Duodenal mucosa (tissue), 2 donors: ENCODE data around the gene PRICKLE1.

Source experiments
- H3K27ac ChIP-seq: one replicate; pipeline ENCODE4 v1.7.0; 2013; ENCODE audit warnings: low read depth, low read length
- H3K27me3 ChIP-seq, 2 donors: one replicate each; pipeline ENCODE4 v1.7.0; 2013; ENCODE audit warnings: low read length in 2 of 2, control low read depth in 1 of 2; ENCODE audit not compliant: insufficient read depth in 2 of 2, control insufficient read depth in 1 of 2
- H3K36me3 ChIP-seq, 2 donors: one replicate each; pipeline ENCODE4 v1.7.0; 2013; ENCODE audit warnings: low read length in 2 of 2, control low read depth in 1 of 2; ENCODE audit not compliant: insufficient read depth in 2 of 2, control insufficient read depth in 1 of 2
- H3K4me1 ChIP-seq, 2 donors: one replicate each; pipeline ENCODE4 v1.7.0; 2013; ENCODE audit warnings: low read length in 2 of 2, control low read depth in 1 of 2; ENCODE audit not compliant: insufficient read depth in 2 of 2, control insufficient read depth in 1 of 2
- H3K4me3 ChIP-seq, 2 donors: one replicate each; pipeline ENCODE4 v1.7.0; 2013; ENCODE audit warnings: low read length in 2 of 2, low read depth in 1 of 2
- H3K9ac ChIP-seq, 2 donors: one replicate each; pipeline ENCODE4 v1.7.0; 2013; ENCODE audit warnings: low read length in 2 of 2, low read depth in 1 of 2
- H3K9me3 ChIP-seq, 2 donors: one replicate each; pipeline ENCODE4 v1.7.0; 2013; ENCODE audit warnings: low read length in 2 of 2, control low read depth in 1 of 2; ENCODE audit not compliant: control insufficient read depth in 1 of 2

Gene PRICKLE1

GRCh38 chr12:42469355-42470175, 120.0 kb downstream of the PRICKLE1 start:
- H3K9me3 ChIP-seq, result no peaks in the 10 kb centered on the region
- peaks cover 3% of the 10 kb centered on the region in 2 donors for H3K4me1 ChIP-seq
- no peak overlapping the region for H3K9ac ChIP-seq
- no peaks in the 10 kb centered on the region for H3K36me3 ChIP-seq
- no peak overlapping the region for H3K27ac ChIP-seq
- no peaks in the 10 kb centered on the region for H3K27me3 ChIP-seq
- H3K4me3 ChIP-seq, result peak overlapping the region; percentile 32 to 62

DNA sequence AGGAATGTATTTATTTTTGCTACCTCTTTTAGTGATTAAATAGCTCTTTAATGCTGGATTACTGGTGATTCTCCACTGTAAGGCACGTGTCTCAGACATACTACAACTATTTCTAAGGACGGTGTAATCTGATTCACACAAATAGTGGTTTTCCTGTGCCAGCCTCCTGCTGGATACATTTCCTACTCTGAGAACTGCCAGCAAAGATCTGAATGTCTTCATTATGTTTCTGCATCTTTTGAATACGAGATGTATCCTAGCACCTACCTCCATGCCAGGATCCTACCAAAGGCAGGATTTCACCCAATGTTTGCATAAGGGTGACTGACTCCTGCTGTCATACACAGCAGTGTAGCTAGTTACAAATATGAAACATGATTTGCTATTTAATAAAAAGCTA, 120.6 kb downstream of the PRICKLE1 start:
- Histone ChIP-seq H3K4me3 (peak overlapping the region; percentile 32 to 62), H3K27ac (no peak overlapping the region), H3K9me3 (no peaks in the 10 kb centered on the region), H3K27me3 (no peaks in the 10 kb centered on the region), H3K9ac (no peak overlapping the region), H3K36me3 (no peaks in the 10 kb centered on the region), H3K4me1 (peaks cover 3% of the 10 kb centered on the region in 2 donors)

GRCh38 chr12:42468341-42468821, 121.2 kb downstream of the PRICKLE1 start:
- Histone ChIP-seq H3K9ac (no peak overlapping the region), H3K27me3 (no peaks in the 10 kb centered on the region), H3K4me1 (peaks cover 3% of the 10 kb centered on the region in 2 donors), H3K4me3 (peak overlapping the region in 1 of 2 donors; percentile 4), H3K27ac (no peak overlapping the region), H3K36me3 (no peaks in the 10 kb centered on the region), H3K9me3 (no peaks in the 10 kb centered on the region)

DNA sequence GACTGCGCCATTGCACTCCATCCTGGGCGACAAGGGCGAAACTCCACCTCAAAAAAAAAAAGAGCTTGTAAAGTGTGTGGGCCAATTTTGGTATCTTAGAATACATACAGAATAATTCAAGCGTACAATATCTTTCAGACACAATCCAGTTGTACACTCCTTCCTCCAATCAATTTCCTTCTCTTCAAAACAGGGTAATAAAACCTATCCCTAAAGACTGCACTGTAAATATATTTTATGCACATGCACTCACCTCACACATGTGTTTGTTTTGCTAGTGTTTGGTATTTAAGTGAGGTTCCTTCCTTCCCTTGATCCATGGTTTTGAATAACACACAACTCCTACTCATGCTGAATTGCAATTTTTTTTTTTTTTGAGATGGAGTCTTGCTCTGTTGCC, 125.9 kb downstream of the PRICKLE1 start:
- Histone ChIP-seq H3K9me3 (no peaks in the 10 kb centered on the region), H3K9ac (no peak overlapping the region), H3K4me3 (no peak overlapping the region), H3K27ac (no peak overlapping the region), H3K36me3 (peaks cover 0 to 11% of the 10 kb centered on the region in 2 donors), H3K27me3 (no peaks in the 10 kb centered on the region), H3K4me1 (no peaks in the 10 kb centered on the region)

GRCh38 chr12:42462486-42462885, 127.1 kb downstream of the PRICKLE1 start:
- peaks cover 0 to 11% of the 10 kb centered on the region in 2 donors for H3K36me3 ChIP-seq
- H3K27ac ChIP-seq, result no peak overlapping the region

GRCh38 chr12:42459336-42459847, 130.2 kb downstream of the PRICKLE1 start:
- Histone ChIP-seq H3K9me3 (no peaks in the 10 kb centered on the region), H3K9ac (no peak overlapping the region), H3K27me3 (no peaks in the 10 kb centered on the region), H3K27ac (no peak overlapping the region), H3K36me3 (peaks cover 0 to 11% of the 10 kb centered on the region in 2 donors), H3K4me3 (no peak overlapping the region), H3K4me1 (no peaks in the 10 kb centered on the region)

More at GRCh38 chr12:42462486-42462885, 127.1 kb downstream of the PRICKLE1 start:
- no peaks in the 10 kb centered on the region for H3K4me1 ChIP-seq
- H3K9ac ChIP-seq, result no peak overlapping the region
- H3K9me3 ChIP-seq, result no peaks in the 10 kb centered on the region
- no peak overlapping the region for H3K4me3 ChIP-seq
- H3K27me3 ChIP-seq, result no peaks in the 10 kb centered on the region

DNA sequence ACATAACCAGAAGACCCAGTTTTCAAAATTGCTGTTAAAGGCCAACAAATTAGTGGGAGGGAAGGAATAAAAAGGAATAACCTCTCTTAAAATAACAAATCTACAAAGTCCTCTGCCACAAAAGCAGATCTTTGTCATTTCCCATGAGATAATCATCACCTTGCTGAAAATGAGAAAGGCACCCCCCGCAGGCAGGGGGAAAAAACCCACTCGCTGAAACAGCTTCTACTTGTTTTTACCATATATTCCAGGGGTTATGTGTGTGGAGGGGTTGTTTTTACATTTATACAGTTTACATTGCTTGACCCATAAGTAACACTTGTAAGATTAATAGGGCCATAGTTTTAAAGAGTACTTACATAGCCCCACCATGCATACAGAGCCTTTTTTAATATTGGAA, 131.0 kb downstream of the PRICKLE1 start:
- Histone ChIP-seq H3K27ac (no peak overlapping the region), H3K4me3 (no peak overlapping the region), H3K9me3 (no peaks in the 10 kb centered on the region), H3K36me3 (peaks cover 0 to 11% of the 10 kb centered on the region in 2 donors), H3K4me1 (peaks cover 0 to 4% of the 10 kb centered on the region in 2 donors), H3K9ac (no peak overlapping the region), H3K27me3 (no peaks in the 10 kb centered on the region)

- no peak overlapping the region for H3K27ac ChIP-seq
- peaks cover 4 to 15% of the 10 kb centered on the region in 2 donors for H3K36me3 ChIP-seq
- H3K4me3 ChIP-seq, result no peak overlapping the region
- no peak overlapping the region for H3K9ac ChIP-seq
- no peaks in the 10 kb centered on the region for H3K9me3 ChIP-seq
- no peaks in the 10 kb centered on the region for H3K27me3 ChIP-seq
- H3K4me1 ChIP-seq, result peaks cover 0 to 4% of the 10 kb centered on the region in 2 donors
These were observed 139.3 kb downstream of the PRICKLE1 start for GRCh38 chr12:42450248-42450647.

DNA sequence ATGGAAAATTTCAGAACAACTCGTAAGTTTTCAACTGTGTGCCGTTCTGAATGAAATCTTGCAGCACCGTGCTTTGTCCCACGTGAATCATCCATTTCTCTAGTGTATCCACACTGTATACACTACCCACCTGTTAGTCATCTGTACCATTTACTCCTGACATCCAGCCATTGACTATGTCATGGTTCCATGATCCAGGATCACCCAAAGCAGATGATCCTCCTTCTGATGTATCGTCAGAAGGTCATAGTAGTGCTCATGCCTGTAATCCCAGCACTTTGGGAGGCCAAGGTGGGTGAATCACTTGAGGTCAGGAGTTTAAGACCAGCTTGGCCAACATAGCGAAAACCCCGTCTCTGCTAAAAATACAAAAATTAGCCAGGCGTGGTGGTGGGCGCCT, 140.7 kb downstream of the PRICKLE1 start:
- Histone ChIP-seq H3K27ac (no peak overlapping the region), H3K36me3 (peaks cover 4 to 19% of the 10 kb centered on the region in 2 donors), H3K9me3 (no peaks in the 10 kb centered on the region), H3K4me3 (no peak overlapping the region), H3K9ac (no peak overlapping the region), H3K27me3 (no peaks in the 10 kb centered on the region), H3K4me1 (no peaks in the 10 kb centered on the region)

DNA sequence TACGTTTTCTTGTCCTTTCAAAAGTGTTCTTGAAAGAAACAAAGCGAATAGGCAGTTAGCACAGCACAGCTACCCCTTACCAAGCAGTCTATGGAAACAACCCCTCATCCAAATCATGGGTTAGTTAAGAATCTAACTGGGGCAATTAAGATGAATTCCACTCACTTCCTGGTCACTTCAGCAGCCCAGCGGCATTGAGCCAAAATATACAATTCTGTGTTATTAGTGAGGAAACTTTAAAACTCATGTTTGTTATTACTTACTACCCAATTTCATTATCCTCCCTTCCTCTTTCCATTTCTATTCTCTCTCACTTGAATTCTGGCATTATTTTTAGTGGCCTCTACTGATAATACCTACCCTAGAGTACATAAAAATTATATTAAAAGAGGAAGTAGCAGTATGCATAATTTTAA, 142.2 kb downstream of the PRICKLE1 start:
- Histone ChIP-seq H3K9ac (no peak overlapping the region), H3K9me3 (no peaks in the 10 kb centered on the region), H3K4me3 (no peak overlapping the region), H3K36me3 (peaks cover 4 to 28% of the 10 kb centered on the region in 2 donors), H3K4me1 (no peaks in the 10 kb centered on the region), H3K27ac (no peak overlapping the region), H3K27me3 (no peaks in the 10 kb centered on the region)
